Skeletal muscle satellite cell (primary cell): ENCODE data around the gene FAM135A. TPM values are rescaled to one million over a fixed set of nuclear protein-coding genes. Genes with fewer than 3 reads are reported as not detected.

Source experiments
- H3K27me3 ChIP-seq: 2 replicates; pipeline ENCODE4 v1.7.0; 2013; ENCODE audit warnings: low read length; ENCODE audit not compliant: control insufficient read depth, insufficient read depth
- H3K36me3 ChIP-seq: 2 replicates; pipeline ENCODE4 v1.7.0; 2013; ENCODE audit warnings: mild to moderate bottlenecking, control low read depth, low read length; ENCODE audit not compliant: insufficient read depth
- H3K4me1 ChIP-seq: 2 replicates; pipeline ENCODE4 v1.7.0; 2013; ENCODE audit warnings: low read length; ENCODE audit not compliant: control insufficient read depth, insufficient read depth
- H3K4me2 ChIP-seq: 2 replicates; pipeline ENCODE4 v1.7.0; 2013; ENCODE audit warnings: mild to moderate bottlenecking, low read length
- H3K4me3 ChIP-seq: 2 replicates; pipeline ENCODE4 v1.7.0; 2013; ENCODE audit warnings: low read length
- H3K9ac ChIP-seq: 2 replicates; pipeline ENCODE4 v1.7.0; 2013; ENCODE audit warnings: mild to moderate bottlenecking, low read depth, low read length, moderate library complexity
- H3K9me3 ChIP-seq: replicated peaks from 2 replicates; pipeline ENCODE4 v1.7.0; 2013; ENCODE audit warnings: mild to moderate bottlenecking, control low read depth, low read length
- total RNA-seq: library from RNA; depleted of rRNA; stranded (reverse); fragments of >200 nt; gene quantifications from 2 replicates; pipeline ENCODE4 v1.2.3, GENCODE V29; 2012; rRNA removed

FAM135A gene
- total RNA-seq, result 8.5 and 12.9 TPM in 2 replicates

GRCh38 chr6:70413114-70413991 is at the start of gene FAM135A:
Gene FAM135A, plus strand, starts transcription at chr6:70413508. Its CDS starts 14,835 bp downstream, at chr6:70428343.
- H3K9me3 ChIP-seq, result no peaks in the 10 kb centered on the region

GRCh38 chr6:70363741-70364493 is 49.4 kb upstream of the FAM135A start:
- H3K4me1 ChIP-seq, result no peaks in the 10 kb centered on the region
- H3K36me3 ChIP-seq, result no peaks in the 10 kb centered on the region
- no peak overlapping the region for H3K4me2 ChIP-seq
- H3K27me3 ChIP-seq, result peaks cover 59% of the 10 kb centered on the region
- H3K9ac ChIP-seq, result no peak overlapping the region
- no peak overlapping the region for H3K4me3 ChIP-seq
- H3K9me3 ChIP-seq, result no peaks in the 10 kb centered on the region

More at GRCh38 chr6:70413114-70413991, at the start of gene FAM135A:
- H3K4me1 ChIP-seq, result peaks cover 6% of the 10 kb centered on the region
- H3K36me3 ChIP-seq, result no peaks in the 10 kb centered on the region
- peaks cover 2% of the 10 kb centered on the region for H3K27me3 ChIP-seq
- peak within 1 kb of the TSS; percentile 82 for H3K9ac ChIP-seq
- H3K4me3 ChIP-seq, result peak within 1 kb of the TSS; percentile 75
- peak within 1 kb of the TSS; percentile 80 for H3K4me2 ChIP-seq

- Histone ChIP-seq H3K27me3 (peaks cover 58% of the 10 kb centered on the region), H3K4me1 (no peaks in the 10 kb centered on the region), H3K4me3 (no peak overlapping the region), H3K9me3 (no peaks in the 10 kb centered on the region), H3K36me3 (no peaks in the 10 kb centered on the region), H3K4me2 (no peak overlapping the region), H3K9ac (no peak overlapping the region)
These were observed 43.9 kb upstream of the FAM135A start for GRCh38 chr6:70369332-70369950.

- Histone ChIP-seq H3K36me3 (no peaks in the 10 kb centered on the region), H3K27me3 (peaks cover 47% of the 10 kb centered on the region), H3K4me3 (no peak overlapping the region), H3K4me1 (peaks cover 9% of the 10 kb centered on the region), H3K9me3 (no peaks in the 10 kb centered on the region), H3K4me2 (no peak overlapping the region), H3K9ac (no peak overlapping the region)
These were observed 42.8 kb upstream of the FAM135A start for GRCh38 chr6:70370496-70370895.

GRCh38 chr6:70371454-70372105 is 41.7 kb upstream of the FAM135A start:
- no peak overlapping the region for H3K4me3 ChIP-seq
- peaks cover 10% of the 10 kb centered on the region for H3K4me1 ChIP-seq
- peaks cover 37% of the 10 kb centered on the region for H3K27me3 ChIP-seq
- no peak overlapping the region for H3K9ac ChIP-seq
- H3K4me2 ChIP-seq, result no peak overlapping the region
- H3K9me3 ChIP-seq, result no peaks in the 10 kb centered on the region
- no peaks in the 10 kb centered on the region for H3K36me3 ChIP-seq

GRCh38 chr6:70375166-70375565 is 38.1 kb upstream of the FAM135A start:
- H3K36me3 ChIP-seq, result no peaks in the 10 kb centered on the region
- no peaks in the 10 kb centered on the region for H3K9me3 ChIP-seq
- H3K27me3 ChIP-seq, result peaks cover 9% of the 10 kb centered on the region
- no peak overlapping the region for H3K4me2 ChIP-seq
- peaks cover 10% of the 10 kb centered on the region for H3K4me1 ChIP-seq
- no peak overlapping the region for H3K9ac ChIP-seq
- H3K4me3 ChIP-seq, result no peak overlapping the region

GRCh38 chr6:70375882-70376281 is 37.4 kb upstream of the FAM135A start:
- H3K4me1 ChIP-seq, result peaks cover 10% of the 10 kb centered on the region
- peaks cover 1% of the 10 kb centered on the region for H3K27me3 ChIP-seq
- no peaks in the 10 kb centered on the region for H3K36me3 ChIP-seq
- no peak overlapping the region for H3K4me2 ChIP-seq
- H3K9me3 ChIP-seq, result no peaks in the 10 kb centered on the region
- no peak overlapping the region for H3K4me3 ChIP-seq
- no peak overlapping the region for H3K9ac ChIP-seq

GRCh38 chr6:70376628-70377027 is 36.7 kb upstream of the FAM135A start:
- H3K4me2 ChIP-seq, result no peak overlapping the region
- no peak overlapping the region for H3K4me3 ChIP-seq
- H3K9ac ChIP-seq, result no peak overlapping the region
- no peaks in the 10 kb centered on the region for H3K27me3 ChIP-seq
- peaks cover 10% of the 10 kb centered on the region for H3K4me1 ChIP-seq
- no peaks in the 10 kb centered on the region for H3K9me3 ChIP-seq
- no peaks in the 10 kb centered on the region for H3K36me3 ChIP-seq

- Histone ChIP-seq H3K27me3 (no peaks in the 10 kb centered on the region), H3K36me3 (no peaks in the 10 kb centered on the region), H3K9me3 (no peaks in the 10 kb centered on the region), H3K4me2 (no peak overlapping the region), H3K4me3 (no peak overlapping the region), H3K9ac (no peak overlapping the region), H3K4me1 (peaks cover 10% of the 10 kb centered on the region)
These were observed 35.9 kb upstream of the FAM135A start for GRCh38 chr6:70377372-70377771.

- Histone ChIP-seq H3K9me3 (no peaks in the 10 kb centered on the region), H3K4me1 (peaks cover 10% of the 10 kb centered on the region), H3K4me2 (no peak overlapping the region), H3K4me3 (no peak overlapping the region), H3K27me3 (peaks cover 4% of the 10 kb centered on the region), H3K9ac (no peak overlapping the region), H3K36me3 (no peaks in the 10 kb centered on the region)
These were observed 33.8 kb upstream of the FAM135A start for GRCh38 chr6:70379473-70380013.

GRCh38 chr6:70380252-70380651 is 33.1 kb upstream of the FAM135A start:
- Histone ChIP-seq H3K4me3 (no peak overlapping the region), H3K4me1 (peaks cover 4% of the 10 kb centered on the region), H3K27me3 (peaks cover 6% of the 10 kb centered on the region), H3K36me3 (no peaks in the 10 kb centered on the region), H3K9ac (no peak overlapping the region), H3K4me2 (no peak overlapping the region), H3K9me3 (no peaks in the 10 kb centered on the region)
